HCT116 (cell line): Measurements from ENCODE around the gene CLRN1.

ENCODE experiments used
- ATF3 ChIP-seq: IDR thresholded peaks from 2 replicates; pipeline ENCODE4 v1.6.1; 2012
- CEBPB ChIP-seq: IDR thresholded peaks from 2 replicates; pipeline ENCODE4 v1.6.1; 2012; ENCODE audit warnings: low read depth
- EGR1 ChIP-seq: IDR thresholded peaks from 2 replicates; pipeline ENCODE4 v1.6.1; 2012; ENCODE audit warnings: low read depth
- EZH2 ChIP-seq: fragments of 200-600 bp; sonication (generic); IDR thresholded peaks from 2 replicates; pipeline ENCODE4 v1.6.1; 2017; ENCODE audit warnings: antibody characterized with exemption, mixed run types
- EZH2phosphoT487 ChIP-seq: fragments of 200-600 bp; IDR thresholded peaks from 2 replicates; pipeline ENCODE4 v1.6.1; 2018; ENCODE audit warnings: antibody characterized with exemption, borderline replicate concordance
- POLR2A ChIP-seq: IDR thresholded peaks from 2 replicates; pipeline ENCODE4 v1.7.0; 2011; ENCODE audit warnings: borderline replicate concordance; ENCODE audit not compliant: insufficient read depth, insufficient read length; ENCODE audit errors: extremely low read depth
- POLR2AphosphoS5 ChIP-seq: IDR thresholded peaks from 2 replicates; pipeline ENCODE4 v1.6.1; 2011; ENCODE audit warnings: mild to moderate bottlenecking, low read depth, low read length, moderate library complexity
- YY1 ChIP-seq: IDR thresholded peaks from 2 replicates; pipeline ENCODE4 v1.6.1; 2011; ENCODE audit warnings: low read length, low read depth, moderate library complexity, mild to moderate bottlenecking; ENCODE audit not compliant: insufficient replicate concordance; ENCODE audit errors: extremely low read depth
- ZFX ChIP-seq: fragments of 450-650 bp; IDR thresholded peaks from 2 replicates; pipeline ENCODE4 v1.6.1; 2017
- TF ChIP-seq, protein P1 (sequence below), 3 experiments: fragments of 200-600 bp in 1 of 3; sonication (generic) in 1 of 3; IDR thresholded peaks in 2 of 3; conservative IDR thresholded peaks in 1 of 3; 2 replicates each; pipeline ENCODE4 v1.5.1; 2012 to 2017; ENCODE audit warnings: low read depth in 2 of 3, low read length in 2 of 3, antibody characterized with exemption in 1 of 3, borderline replicate concordance in 1 of 3, control low read depth in 1 of 3, mild to moderate bottlenecking in 1 of 3, mixed read lengths in 1 of 3, mixed run types in 1 of 3, moderate library complexity in 1 of 3; ENCODE audit not compliant: insufficient read depth in 1 of 3

- TF ChIP-seq ATF3 (no peak), EZH2 (no peak), EZH2phosphoT487 (no peak), YY1 (no peak), CEBPB (no peak), ZFX (no peak), POLR2A (no peak), EGR1 (no peak), POLR2AphosphoS5 (no peak)
- TF ChIP-seq, protein P1, sequence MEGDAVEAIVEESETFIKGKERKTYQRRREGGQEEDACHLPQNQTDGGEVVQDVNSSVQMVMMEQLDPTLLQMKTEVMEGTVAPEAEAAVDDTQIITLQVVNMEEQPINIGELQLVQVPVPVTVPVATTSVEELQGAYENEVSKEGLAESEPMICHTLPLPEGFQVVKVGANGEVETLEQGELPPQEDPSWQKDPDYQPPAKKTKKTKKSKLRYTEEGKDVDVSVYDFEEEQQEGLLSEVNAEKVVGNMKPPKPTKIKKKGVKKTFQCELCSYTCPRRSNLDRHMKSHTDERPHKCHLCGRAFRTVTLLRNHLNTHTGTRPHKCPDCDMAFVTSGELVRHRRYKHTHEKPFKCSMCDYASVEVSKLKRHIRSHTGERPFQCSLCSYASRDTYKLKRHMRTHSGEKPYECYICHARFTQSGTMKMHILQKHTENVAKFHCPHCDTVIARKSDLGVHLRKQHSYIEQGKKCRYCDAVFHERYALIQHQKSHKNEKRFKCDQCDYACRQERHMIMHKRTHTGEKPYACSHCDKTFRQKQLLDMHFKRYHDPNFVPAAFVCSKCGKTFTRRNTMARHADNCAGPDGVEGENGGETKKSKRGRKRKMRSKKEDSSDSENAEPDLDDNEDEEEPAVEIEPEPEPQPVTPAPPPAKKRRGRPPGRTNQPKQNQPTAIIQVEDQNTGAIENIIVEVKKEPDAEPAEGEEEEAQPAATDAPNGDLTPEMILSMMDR (IDR thresholded peaks at IDR 0.05 in 2 of 3, conservative IDR thresholded peaks at IDR 0.05 in 1 of 3; ENCODE audit: borderline replicate concordance in 1 of 3, insufficient read depth in 1 of 3, low read depth in 2 of 3, low read length in 2 of 3), result no peak
These were observed 85.5 kb downstream of the CLRN1 start for GRCh38 chr3:150887031-150887430.
